HepG2 (cell line): ENCODE results near the gene TH. TPM values are rescaled to one million over a fixed set of nuclear protein-coding genes. Genes with fewer than 3 reads are reported as not detected.
A peak's percentile ranks its signal among the peaks of the same experiment; 100 is the strongest.

Experiments
- CCDC6 ChIP-seq: sonication (generic); formaldehyde crosslinking; IDR thresholded peaks from 2 replicates; pipeline ENCODE4 v1.8.1; 2022; ENCODE audit warnings: mild to moderate bottlenecking, missing genetic modification reagents, moderate library complexity
- EP300 ChIP-seq, 3 experiments: sonication (generic) in 1 of 3; formaldehyde crosslinking in 1 of 3; IDR thresholded peaks; 2 replicates each; pipeline versions ENCODE4 v1.5.1 to v1.6.1; 2011 to 2020; ENCODE audit warnings: low read depth in 2 of 3, low read length in 2 of 3, borderline replicate concordance in 1 of 3, improper control_type of control experiment in 1 of 3, mild to moderate bottlenecking in 1 of 3, missing genetic modification reagents in 1 of 3, moderate library complexity in 1 of 3
- FLYWCH1 ChIP-seq: sonication (generic); formaldehyde crosslinking; IDR thresholded peaks from 2 replicates; pipeline ENCODE4 v1.8.1; 2023; ENCODE audit warnings: mild to moderate bottlenecking, missing genetic modification reagents
- GABPB1 ChIP-seq: IDR thresholded peaks from 2 replicates; pipeline ENCODE4 v1.6.1; 2016; ENCODE audit warnings: mild to moderate bottlenecking, missing genetic modification reagents, moderate library complexity, missing compliant biosample characterization
- SMAD1 ChIP-seq: sonication (generic); formaldehyde crosslinking; IDR thresholded peaks from 2 replicates; pipeline ENCODE4 v1.4.0; 2020; ENCODE audit warnings: missing genetic modification reagents, low read depth, mild to moderate bottlenecking, borderline replicate concordance
- SNRNP70 ChIP-seq: fragments of 200-400 bp; formaldehyde crosslinking; IDR thresholded peaks from 2 replicates; pipeline ENCODE4 v1.6.1; 2017; ENCODE audit warnings: mild to moderate bottlenecking, low read depth, low read length, moderate library complexity
- ZBTB21 ChIP-seq: sonication (generic); formaldehyde crosslinking; IDR thresholded peaks from 2 replicates; pipeline ENCODE4 v1.4.0; 2020; ENCODE audit warnings: missing genetic modification reagents
- ZBTB40 ChIP-seq, 2 experiments: fragments of 450-650 bp in 1 of 2; sonication (generic) in 1 of 2; formaldehyde crosslinking in 1 of 2; IDR thresholded peaks; 2 replicates each; pipeline versions ENCODE4 v1.6.1 to v1.8.0; 2016 to 2022; ENCODE audit warnings: antibody characterized with exemption in 1 of 2, mild to moderate bottlenecking in 1 of 2, missing genetic modification reagents in 1 of 2
- ZFP36 ChIP-seq: fragments of 150-350 bp; IDR thresholded peaks from 2 replicates; pipeline ENCODE4 v1.6.1; 2018; ENCODE audit warnings: borderline replicate concordance, low read length, low read depth; ENCODE audit not compliant: partially characterized antibody
- ZNF18 ChIP-seq: sonication (generic); formaldehyde crosslinking; IDR thresholded peaks from 2 replicates; pipeline ENCODE4 v1.8.0; 2022; ENCODE audit warnings: mild to moderate bottlenecking, missing genetic modification reagents; ENCODE audit not compliant: insufficient replicate concordance
- ZNF446 ChIP-seq: sonication (generic); formaldehyde crosslinking; IDR thresholded peaks from 2 replicates; pipeline ENCODE4 v1.5.0; 2020; ENCODE audit warnings: mild to moderate bottlenecking, missing genetic modification reagents
- ZNF451 ChIP-seq: sonication (generic); formaldehyde crosslinking; IDR thresholded peaks from 2 replicates; pipeline ENCODE4 v1.5.0; 2020; ENCODE audit warnings: mild to moderate bottlenecking, missing genetic modification reagents
- ZNF484 ChIP-seq: sonication (generic); formaldehyde crosslinking; IDR thresholded peaks from 2 replicates; pipeline ENCODE4 v1.5.1; 2020; ENCODE audit warnings: mild to moderate bottlenecking, low read depth, missing genetic modification reagents, borderline replicate concordance
- ZNF496 ChIP-seq: sonication (generic); formaldehyde crosslinking; IDR thresholded peaks from 2 replicates; pipeline ENCODE4 v1.8.1; 2023; ENCODE audit warnings: mild to moderate bottlenecking, moderate library complexity, missing genetic modification reagents; ENCODE audit not compliant: insufficient replicate concordance
- ZNF589 ChIP-seq: sonication (generic); formaldehyde crosslinking; conservative IDR thresholded peaks from 2 replicates; pipeline ENCODE4 v1.8.0; 2022; ENCODE audit warnings: mild to moderate bottlenecking, moderate library complexity, missing genetic modification reagents
- ZSCAN9 ChIP-seq: IDR thresholded peaks from 2 replicates; pipeline ENCODE4 v1.6.1; 2016; ENCODE audit warnings: borderline replicate concordance
- polyA plus RNA-seq, 8 experiments: library from polyadenylated mRNA; depleted of rRNA in 3 of 8; stranded (reverse) in 7 of 8; unstranded in 1 of 8; fragments of >200 nt; fragmentation: Illumina TruSeq in 4 of 8; extraction: Trizol in 4 of 8; gene quantifications; 2 replicates each; pipeline versions ENCODE4 v1.2.1 to v1.2.3, GENCODE V29; 2011 to 2016; ENCODE audit warnings: low read depth in 4 of 8, missing spikeins in 1 of 8, mixed read lengths in 1 of 8; ENCODE audit not compliant: insufficient read depth in 1 of 8
- total RNA-seq, 5 experiments: library from RNA; depleted of rRNA; stranded (reverse); fragments of >200 nt; fragmentation: Illumina TruSeq; extraction: Trizol; gene quantifications; 2 replicates each; pipeline ENCODE4 v1.2.3, GENCODE V29; 2016; ENCODE audit warnings: low read depth in 1 of 5
- TF ChIP-seq, protein P1 (sequence below): sonication (generic); formaldehyde crosslinking; IDR thresholded peaks from 2 replicates; pipeline ENCODE4 v1.5.1; 2020; ENCODE audit warnings: mild to moderate bottlenecking, missing genetic modification reagents, moderate library complexity

The TH gene
- total and polyA plus RNA-seq, 2 of the 13 experiments (the other 11 are each of a cell fraction or from before 2014, with no cell fraction given), result 0.36 TPM; not detected in 1

GRCh38 chr11:2136952-2137201 is 34.7 kb downstream of the TH start (continued):
- TF ChIP-seq ZNF496 (CRISPR knock-in tag) (no peak), ZNF589 (CRISPR knock-in tag) (no peak), SNRNP70 (no peak), EP300 (IDR thresholded peaks at IDR 0.05; ENCODE audit: low read depth in 2 of 2, low read length in 2 of 2) (no peak), EP300 (CRISPR knock-in tag; IDR thresholded peaks at IDR 0.05; ENCODE audit: borderline replicate concordance) (no peak), GABPB1 (no peak), CCDC6 (CRISPR knock-in tag) (peak; percentile 21; the same call in 1 of the 2 replicates), ZNF451 (no peak; the same call in 1 of the 2 replicates), ZNF484 (CRISPR knock-in tag) (no peak), SMAD1 (CRISPR knock-in tag) (no peak), ZBTB40 (IDR thresholded peaks at IDR 0.05) (no peak), ZBTB40 (CRISPR knock-in tag; IDR thresholded peaks at IDR 0.05) (no peak), ZBTB21 (CRISPR knock-in tag) (no peak), ZFP36 (no peak), ZSCAN9 (CRISPR knock-in tag) (no peak), ZNF446 (0 out of 2 replicates have a peak, but pooled peaks have one; percentile 17), ZNF18 (CRISPR knock-in tag) (no peak), FLYWCH1 (peak; percentile 49; the same call in 1 of the 2 replicates)
- TF ChIP-seq, protein P1, sequence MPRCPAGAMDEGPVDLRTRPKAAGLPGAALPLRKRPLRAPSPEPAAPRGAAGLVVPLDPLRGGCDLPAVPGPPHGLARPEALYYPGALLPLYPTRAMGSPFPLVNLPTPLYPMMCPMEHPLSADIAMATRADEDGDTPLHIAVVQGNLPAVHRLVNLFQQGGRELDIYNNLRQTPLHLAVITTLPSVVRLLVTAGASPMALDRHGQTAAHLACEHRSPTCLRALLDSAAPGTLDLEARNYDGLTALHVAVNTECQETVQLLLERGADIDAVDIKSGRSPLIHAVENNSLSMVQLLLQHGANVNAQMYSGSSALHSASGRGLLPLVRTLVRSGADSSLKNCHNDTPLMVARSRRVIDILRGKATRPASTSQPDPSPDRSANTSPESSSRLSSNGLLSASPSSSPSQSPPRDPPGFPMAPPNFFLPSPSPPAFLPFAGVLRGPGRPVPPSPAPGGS (CRISPR knock-in tag), result no peak
